ENCODE measurements around the gene STOML2. TPM values are rescaled to one million over a fixed set of nuclear protein-coding genes. Genes with fewer than 3 reads are reported as not detected.

STOML2 gene
- total and polyA plus RNA-seq, 2 donors (not counting 3 experiments of a cell fraction or from before 2014, with no cell fraction given), result 144 to 187 TPM

- ChIA-PET POLR2A (interaction anchor here (0.8 kb wide), 1 partner anchor 13 kb away, joined by 3 read pairs; the partner anchor contains the start of gene FANCG), CTCF (interaction anchor here (1.1 to 1.4 kb wide), 2 partner anchors 16 to 167 kb away, joined by 3 to 11 read pairs; no protein-coding TSS in a partner anchor)
- no peaks in the 10 kb centered on the region for H3K9me3 ChIP-seq (replicated peaks; ENCODE audit: control insufficient read depth, insufficient read depth, low read length)
- intact Hi-C loops (cut with micrococcal nuclease) (no loop called here), dilution Hi-C loops (cut with MboI; ENCODE audit: extremely low pct_ligation_motif_present, low sequenced_read_pairs) (no loop called here)
- H3K79me2 ChIP-seq (ENCODE audit: control insufficient read depth, insufficient read depth, low read length), result peaks cover 79% of the 10 kb centered on the region
- no peak for DNase-seq (ENCODE audit: low read depth, low spot score)
- FAIRE-seq, result no peak
- no peak for TF ChIP-seq FOS (IDR thresholded peaks at IDR 0.05; ENCODE audit: borderline replicate concordance, insufficient read depth, low read length)
- no peak for TF ChIP-seq POLR2A (IDR thresholded peaks at IDR 0.05; ENCODE audit: low read depth, low read length)
- no peak for TF ChIP-seq POLR2AphosphoS5 (IDR thresholded peaks at IDR 0.05; ENCODE audit: insufficient read depth, low read depth, low read length)
- TF ChIP-seq MYC (IDR thresholded peaks at IDR 0.05; ENCODE audit: low read depth, low read length), result no peak
- TF ChIP-seq EZH2 (IDR thresholded peaks at IDR 0.05; ENCODE audit: borderline replicate concordance, low read depth, low read length, severe bottlenecking), result no peak
- no peak overlapping the region for H3K9ac ChIP-seq (replicated peaks; ENCODE audit: extremely low read depth, insufficient read depth, low read length)
- no peaks in the 10 kb centered on the region for H3K9me1 ChIP-seq (replicated peaks; ENCODE audit: control insufficient read depth, extremely low read depth, insufficient read depth, low read length)
- H3K4me2 ChIP-seq (ENCODE audit: insufficient read depth, low read length), result no peak overlapping the region
- no TSS peak for BruUV-seq (replicated peaks)
- H3K36me3 ChIP-seq (ENCODE audit: control insufficient read depth in 2 of 2, extremely low read depth in 1 of 2, insufficient read depth in 2 of 2, low read length in 2 of 2), result peaks cover 45 to 49% of the 10 kb centered on the region in 2 experiments
- H3K4me3 ChIP-seq (replicated peaks in 1 of 3; ENCODE audit: insufficient read depth in 1 of 3, low read depth in 1 of 3, low read length in 3 of 3), result no peak overlapping the region
- peaks cover 16% of the 10 kb centered on the region for H4K20me1 ChIP-seq (replicated peaks; ENCODE audit: control insufficient read depth, extremely low read depth, insufficient read depth, low read length)
- H3K4me1 ChIP-seq (ENCODE audit: control insufficient read depth, extremely low read depth, insufficient read depth, low read length), result peaks cover 25% of the 10 kb centered on the region
- no peak overlapping the region for H3K27ac ChIP-seq (ENCODE audit: insufficient read depth, low read depth, low read length)
- no peak overlapping the region for H2AFZ ChIP-seq (ENCODE audit: low read depth, low read length)
- no peaks in the 10 kb centered on the region for H3K27me3 ChIP-seq (ENCODE audit: control insufficient read depth in 2 of 2, insufficient read depth in 2 of 2, low read length in 2 of 2)
These were observed 35.9 kb downstream of the STOML2 start for GRCh38 chr9:35067056-35067455.

- CTCF ChIA-PET, result interaction anchor here (1.7 to 2.1 kb wide), 2 partner anchors 9 to 161 kb away, joined by 6 to 16 read pairs; no protein-coding TSS in a partner anchor
These were observed 42.3 kb downstream of the STOML2 start for GRCh38 chr9:35060548-35061207.

More at GRCh38 chr9:35060548-35061207, 42.3 kb downstream of the STOML2 start:
- Histone ChIP-seq H2AFZ (ENCODE audit: low read depth, low read length) (no peak overlapping the region), H3K27me3 (ENCODE audit: control insufficient read depth in 2 of 2, insufficient read depth in 2 of 2, low read length in 2 of 2) (no peaks in the 10 kb centered on the region), H3K4me2 (ENCODE audit: insufficient read depth, low read length) (no peak overlapping the region), H3K79me2 (ENCODE audit: control insufficient read depth, insufficient read depth, low read length) (peaks cover 26% of the 10 kb centered on the region), H3K36me3 (ENCODE audit: control insufficient read depth in 2 of 2, extremely low read depth in 1 of 2, insufficient read depth in 2 of 2, low read length in 2 of 2) (peaks cover 76 to 84% of the 10 kb centered on the region in 2 experiments), H3K9me1 (replicated peaks; ENCODE audit: control insufficient read depth, extremely low read depth, insufficient read depth, low read length) (no peaks in the 10 kb centered on the region), H3K9ac (replicated peaks; ENCODE audit: extremely low read depth, insufficient read depth, low read length) (no peak overlapping the region), H3K4me1 (ENCODE audit: control insufficient read depth, extremely low read depth, insufficient read depth, low read length) (no peaks in the 10 kb centered on the region), H3K27ac (ENCODE audit: insufficient read depth, low read depth, low read length) (no peak overlapping the region), H4K20me1 (replicated peaks; ENCODE audit: control insufficient read depth, extremely low read depth, insufficient read depth, low read length) (peaks cover 3% of the 10 kb centered on the region), H3K4me3 (replicated peaks in 1 of 3; ENCODE audit: insufficient read depth in 1 of 3, low read depth in 1 of 3, low read length in 3 of 3) (no peak overlapping the region), H3K9me3 (replicated peaks; ENCODE audit: control insufficient read depth, insufficient read depth, low read length) (no peaks in the 10 kb centered on the region)
- POLR2A ChIA-PET, result no interaction called here
- DNase-seq (ENCODE audit: low read depth, low spot score) (no peak), FAIRE-seq (no peak)
- dilution Hi-C loops (cut with MboI; ENCODE audit: extremely low pct_ligation_motif_present, low sequenced_read_pairs) (no loop called here), intact Hi-C loops (cut with micrococcal nuclease) (no loop called here)
- BruUV-seq (replicated peaks), result no TSS peak
- TF ChIP-seq JUN (IDR thresholded peaks at IDR 0.05; ENCODE audit: borderline replicate concordance, insufficient read depth, insufficient read length, low read depth), result no peak
- no peak for TF ChIP-seq POLR2AphosphoS5 (IDR thresholded peaks at IDR 0.05; ENCODE audit: insufficient read depth, low read depth, low read length)
- no peak for TF ChIP-seq EZH2 (IDR thresholded peaks at IDR 0.05; ENCODE audit: borderline replicate concordance, low read depth, low read length, severe bottlenecking)
- no peak for TF ChIP-seq POLR2A (IDR thresholded peaks at IDR 0.05; ENCODE audit: low read depth, low read length)
- no peak for TF ChIP-seq FOS (IDR thresholded peaks at IDR 0.05; ENCODE audit: borderline replicate concordance, insufficient read depth, low read length)
- TF ChIP-seq CTCF (IDR thresholded peaks at IDR 0.05; ENCODE audit: extremely low read depth in 1 of 2, insufficient read depth in 1 of 2, low read depth in 1 of 2, low read length in 2 of 2), result no peak
- TF ChIP-seq MYC (IDR thresholded peaks at IDR 0.05; ENCODE audit: low read depth, low read length), result no peak
- TF ChIP-seq MAX (IDR thresholded peaks at IDR 0.05; ENCODE audit: insufficient read depth, insufficient read length), result no peak
- TF ChIP-seq GATA2 (IDR thresholded peaks at IDR 0.05; ENCODE audit: insufficient read depth, insufficient read length, low read depth, low read length), result no peak

Data from endothelial cell of umbilical vein (primary cell).